ENCODE measurements around the gene ASTN2. TPM values are rescaled to one million over a fixed set of nuclear protein-coding genes. Genes with fewer than 3 reads are reported as not detected.

Gene ASTN2
- polyA plus RNA-seq, 3 donors: 15.1 to 17.1 (median 15.6) TPM

DNA sequence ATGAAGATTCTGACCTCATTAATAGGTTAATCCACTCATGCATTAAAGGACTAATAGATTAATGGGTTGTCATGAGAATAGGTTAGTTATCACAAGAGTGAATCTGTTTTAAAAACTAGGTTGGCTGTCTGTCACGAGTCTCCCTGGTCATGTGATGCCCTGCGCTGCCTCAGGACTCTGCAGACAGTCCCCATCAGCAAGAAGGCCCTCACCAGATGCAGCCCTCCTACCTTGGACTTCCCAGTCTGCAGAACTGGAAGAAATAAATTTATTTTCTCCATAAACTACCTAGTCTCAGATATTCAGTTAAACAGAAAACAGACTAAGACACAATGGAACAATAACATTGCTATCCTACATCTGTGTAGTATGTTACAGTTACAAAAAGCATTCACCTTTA is 227.4 kb downstream of the ASTN2 start:
- DNase-seq (ENCODE audit: low read depth in 3 of 3, low spot score in 2 of 3): no peak

DNA sequence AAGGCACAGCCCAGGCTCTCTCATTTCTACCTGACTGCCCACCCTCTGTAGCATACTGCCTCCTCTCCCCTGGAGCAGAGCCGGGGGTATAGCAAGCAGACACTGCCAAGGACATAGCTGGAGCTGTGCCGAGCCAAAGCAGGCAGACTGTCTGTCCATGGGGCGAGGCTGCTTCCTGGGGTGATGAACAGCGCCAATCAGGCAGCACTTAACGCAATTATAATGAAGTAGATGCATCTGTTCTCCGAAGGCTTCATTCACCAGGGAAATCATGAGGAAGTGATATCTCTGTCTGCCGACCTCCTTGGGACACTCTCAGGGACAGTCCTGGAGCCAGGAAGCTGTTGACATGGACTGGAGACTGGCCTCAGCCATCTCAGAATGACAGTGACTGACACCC is 230.7 kb downstream of the ASTN2 start:
- DNase-seq (ENCODE audit: low read depth in 3 of 3, low spot score in 2 of 3): no peak

DNA sequence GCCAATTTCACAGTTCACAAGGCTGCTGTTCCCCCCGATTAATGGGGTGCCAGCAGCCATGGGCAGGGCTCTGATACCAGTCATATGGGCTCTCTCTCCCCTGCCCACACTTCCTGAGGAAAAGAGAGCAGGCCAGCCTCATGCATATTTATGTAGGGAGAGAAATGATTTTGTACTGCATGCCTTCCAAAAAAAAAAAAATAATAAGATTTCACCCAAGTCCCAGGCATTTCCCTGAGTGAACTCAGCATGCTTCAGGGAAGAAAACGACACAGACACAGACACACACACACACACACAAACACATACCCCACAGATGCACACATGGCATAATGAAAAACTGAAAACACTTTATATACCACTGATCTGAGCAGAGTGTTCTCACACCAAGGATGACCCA is 232.8 kb downstream of the ASTN2 start:
- no peak for DNase-seq (ENCODE audit: low read depth in 3 of 3, low spot score in 2 of 3)

DNA sequence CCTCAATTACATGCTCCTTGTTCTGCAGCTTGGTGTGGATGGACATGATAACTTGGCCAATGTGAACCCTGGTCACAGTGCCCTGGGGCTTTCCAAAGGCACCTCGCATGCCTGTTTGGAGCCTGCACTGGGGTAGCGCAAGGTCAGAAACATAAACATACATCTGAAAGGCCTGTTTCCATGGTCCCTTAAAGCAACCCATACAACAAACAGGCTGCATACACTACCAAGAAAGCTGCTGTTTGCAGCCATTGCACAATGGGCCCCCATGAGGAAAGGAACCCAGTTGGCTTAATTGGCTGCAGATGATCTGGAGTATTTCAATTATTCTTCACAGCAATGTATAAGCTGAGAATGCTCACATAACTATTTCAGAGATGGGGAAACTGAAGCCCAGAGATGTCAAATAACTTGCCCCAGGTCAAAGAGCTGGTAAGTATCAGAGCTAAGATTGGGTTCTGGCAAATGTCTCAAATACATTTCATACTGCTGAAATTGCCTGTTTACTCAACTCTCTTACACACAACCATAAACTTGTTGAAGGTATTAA is 233.9 kb downstream of the ASTN2 start:
- DNase-seq (ENCODE audit: low read depth in 3 of 3, low spot score in 2 of 3): no peak

DNA sequence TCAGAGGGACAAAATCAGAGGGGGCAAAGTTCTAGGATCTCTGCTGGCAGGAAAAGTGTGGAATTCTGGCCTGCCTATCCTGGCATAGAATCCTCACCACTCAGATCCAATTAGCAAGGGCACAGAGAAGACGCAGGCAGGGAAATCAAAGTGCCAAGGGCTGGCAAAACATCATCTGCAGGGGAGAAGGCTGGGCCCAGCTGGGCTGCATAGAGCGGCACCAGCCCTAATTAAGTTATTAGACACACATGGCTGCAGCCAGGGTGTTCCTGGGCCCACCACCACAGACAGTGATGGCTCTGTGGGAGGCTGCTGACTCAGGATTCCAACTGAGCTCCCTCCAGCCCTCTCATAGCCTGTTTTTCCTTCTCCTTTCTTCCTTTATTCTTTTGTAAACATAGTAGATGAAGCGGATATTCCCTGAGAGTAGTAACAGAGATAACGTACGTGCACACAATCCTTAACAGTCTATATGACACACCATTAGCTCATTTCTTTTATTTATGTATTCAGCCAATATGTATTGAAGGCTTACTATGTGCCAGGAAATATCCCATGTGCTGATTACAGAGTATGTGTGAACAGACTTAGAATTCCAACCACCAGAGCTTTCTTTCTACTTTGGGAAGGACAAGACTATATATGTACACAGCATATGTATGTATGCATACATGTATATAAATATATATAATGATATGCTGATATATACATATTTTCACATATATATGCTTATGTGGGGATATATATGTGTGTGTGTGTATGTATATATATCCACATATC is 236.1 kb downstream of the ASTN2 start:
- DNase-seq (ENCODE audit: low read depth in 3 of 3, low spot score in 2 of 3): no peak

DNA sequence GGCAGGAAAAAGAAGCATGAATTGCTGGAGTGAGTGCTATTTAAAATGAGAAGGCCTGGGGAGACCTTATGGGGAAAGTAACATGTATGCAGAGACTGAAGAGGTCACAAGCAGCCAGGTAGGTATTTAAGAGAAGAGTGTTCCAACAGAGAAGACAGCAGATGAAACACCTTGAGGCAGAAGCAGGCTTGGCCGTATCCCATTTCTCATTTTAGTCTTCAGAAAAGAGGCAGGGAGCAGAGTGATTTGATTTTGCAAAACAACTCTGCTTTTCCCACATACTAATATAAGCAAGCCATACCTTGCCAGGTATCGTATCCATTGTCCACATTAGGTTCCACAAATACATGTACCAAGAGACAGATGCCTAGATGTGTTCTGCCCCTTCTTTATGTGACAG is 244.3 kb downstream of the ASTN2 start:
- DNase-seq (ENCODE audit: low read depth in 3 of 3, low spot score in 2 of 3): no peak

DNA sequence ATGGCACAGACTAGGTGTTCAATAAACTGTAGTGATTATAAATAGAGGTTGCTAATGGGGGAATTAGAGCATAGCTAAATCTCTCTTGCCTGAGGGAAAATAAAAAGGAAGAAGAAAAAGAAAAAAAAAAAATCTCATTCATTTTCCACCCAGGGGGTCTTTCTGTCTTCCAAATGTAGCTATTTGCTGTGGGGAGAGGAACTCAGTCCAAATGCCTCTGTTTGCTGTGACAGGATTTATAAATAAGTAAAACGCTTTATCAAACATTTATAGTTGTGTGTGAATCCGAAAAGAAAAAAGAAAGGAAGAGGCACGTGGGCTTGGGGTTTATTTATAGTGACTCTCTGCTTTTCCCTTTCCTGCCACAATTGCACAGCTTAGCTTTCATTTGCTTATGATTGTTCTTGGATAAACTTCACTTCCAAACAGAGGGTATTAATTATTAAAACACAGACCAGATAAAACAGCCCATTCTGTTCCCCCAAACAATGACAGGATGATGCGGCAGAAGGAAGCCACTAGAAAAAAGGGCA is 245.7 kb downstream of the ASTN2 start:
- DNase-seq (ENCODE audit: low read depth in 3 of 3, low spot score in 2 of 3): no peak

DNA sequence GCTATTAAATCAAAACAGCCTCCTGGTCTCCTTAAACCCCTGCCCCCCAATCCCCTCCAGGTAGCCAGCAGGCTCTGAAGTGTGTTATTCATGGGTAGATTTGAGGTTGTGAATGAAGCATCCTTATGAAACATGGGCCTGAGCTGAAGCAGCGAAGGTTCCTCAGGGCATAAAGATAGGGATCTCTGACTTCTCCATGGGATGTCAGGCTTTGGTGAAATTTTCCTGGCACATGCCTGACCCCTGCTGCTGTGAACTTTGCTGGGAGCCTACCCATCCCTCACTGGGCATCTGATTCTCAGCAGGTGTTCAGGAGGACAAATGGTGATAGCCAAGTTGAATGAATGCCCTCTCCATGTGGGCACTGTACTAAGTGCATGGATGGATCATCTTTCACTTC is 250.3 kb downstream of the ASTN2 start:
- no peak for DNase-seq (ENCODE audit: low read depth in 3 of 3, low spot score in 2 of 3)

DNA sequence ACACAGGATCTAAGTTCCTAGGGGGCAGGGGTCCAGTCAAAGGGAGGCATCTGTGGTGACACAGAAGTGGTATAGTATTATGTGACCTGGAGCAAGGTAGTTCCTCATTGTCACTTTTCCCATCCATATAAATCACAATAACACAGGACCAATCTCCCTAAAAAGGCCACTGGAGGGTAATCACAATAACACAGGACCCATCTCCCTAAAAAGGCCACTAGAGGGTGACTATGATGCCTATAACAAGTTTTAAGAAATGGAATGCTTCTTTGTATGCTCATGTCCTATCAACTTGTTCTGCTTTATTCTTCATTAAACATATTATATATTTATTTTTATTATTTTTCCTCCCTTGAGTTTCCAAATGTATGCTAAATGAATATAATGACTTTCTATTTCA is 254.6 kb downstream of the ASTN2 start:
- DNase-seq (ENCODE audit: low read depth in 3 of 3, low spot score in 2 of 3): no peak

DNA sequence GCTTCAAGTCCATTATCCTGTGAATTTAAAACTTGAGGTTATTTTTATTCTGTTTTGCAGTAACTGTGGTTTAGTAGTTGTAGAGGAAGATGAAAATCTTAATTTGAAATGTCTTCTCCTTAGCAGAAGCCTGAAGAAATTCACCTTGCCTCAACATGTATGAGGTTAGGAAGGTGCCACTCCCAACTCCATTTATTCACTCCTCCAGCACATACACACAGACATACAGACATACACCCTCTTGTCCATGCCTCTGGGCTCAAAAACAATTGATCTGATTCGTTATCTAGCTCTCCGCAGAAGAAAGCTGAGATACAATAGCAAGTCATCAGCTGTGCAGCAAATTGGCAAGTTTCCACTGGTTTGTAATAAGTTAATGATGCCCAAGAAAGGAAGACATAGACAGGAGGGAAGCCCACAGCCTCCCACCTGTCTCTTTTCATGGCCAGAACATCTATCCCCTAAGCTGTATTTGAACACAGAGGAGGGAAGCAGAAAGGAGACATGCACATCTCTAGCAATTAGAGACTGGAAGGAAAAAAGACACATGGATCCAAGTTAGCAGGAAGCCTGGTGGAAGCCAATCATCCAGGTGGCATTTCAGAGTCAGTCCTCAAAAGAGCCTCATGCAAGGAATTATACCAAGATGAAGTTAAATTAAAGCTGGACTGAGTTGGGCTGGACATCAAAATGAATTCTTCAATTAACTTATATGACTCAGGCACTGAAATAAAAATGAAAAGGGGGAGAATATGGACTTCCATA is 257.9 kb downstream of the ASTN2 start:
- no peak for DNase-seq (ENCODE audit: low read depth in 3 of 3, low spot score in 2 of 3)

DNA sequence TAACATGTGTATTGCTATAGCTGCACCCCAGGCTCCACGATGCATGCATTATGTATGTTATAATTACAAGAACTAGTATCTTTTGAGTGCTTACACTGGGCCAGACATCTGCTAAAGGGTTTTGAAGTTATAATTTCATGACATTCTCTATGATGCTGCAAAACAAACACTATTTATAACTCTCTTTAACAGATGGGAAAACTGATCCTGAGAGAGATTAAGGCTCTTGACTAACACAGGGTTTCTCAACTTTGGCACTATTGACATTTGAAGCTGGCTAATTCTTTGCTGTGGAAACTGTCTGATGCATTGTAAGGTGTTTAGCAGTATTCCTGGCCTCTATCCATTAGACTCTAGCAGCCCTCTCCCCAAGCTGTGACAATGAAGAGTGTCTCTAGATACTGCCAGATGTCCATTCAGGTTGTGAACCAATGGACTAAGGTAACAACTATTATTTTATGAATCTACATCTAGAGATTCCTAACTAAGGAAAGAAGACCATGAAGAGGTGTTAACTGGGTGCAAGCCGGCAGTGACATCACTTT is 258.6 kb downstream of the ASTN2 start:
- no peak for DNase-seq (ENCODE audit: low read depth in 3 of 3, low spot score in 2 of 3)

DNA sequence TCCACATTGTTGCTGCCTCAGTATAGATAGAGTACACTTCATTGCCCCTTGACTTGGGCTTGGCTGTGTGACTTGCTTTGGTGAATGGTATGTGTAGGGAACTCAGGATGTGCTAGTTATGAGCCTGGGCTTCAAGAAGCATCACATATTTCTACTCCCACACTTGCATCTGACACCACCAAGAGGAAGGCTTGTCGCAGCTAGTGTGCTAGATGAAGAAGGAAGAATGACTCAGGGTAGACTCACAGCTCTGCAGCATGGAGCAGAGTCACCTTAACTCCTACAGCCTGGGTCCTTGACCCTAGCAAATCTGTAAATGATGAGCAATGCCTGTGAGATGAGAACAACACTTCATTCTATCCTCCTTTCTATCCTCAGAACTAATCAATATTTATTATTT is 261.8 kb downstream of the ASTN2 start:
- DNase-seq (ENCODE audit: low read depth in 3 of 3, low spot score in 2 of 3): no peak

DNA sequence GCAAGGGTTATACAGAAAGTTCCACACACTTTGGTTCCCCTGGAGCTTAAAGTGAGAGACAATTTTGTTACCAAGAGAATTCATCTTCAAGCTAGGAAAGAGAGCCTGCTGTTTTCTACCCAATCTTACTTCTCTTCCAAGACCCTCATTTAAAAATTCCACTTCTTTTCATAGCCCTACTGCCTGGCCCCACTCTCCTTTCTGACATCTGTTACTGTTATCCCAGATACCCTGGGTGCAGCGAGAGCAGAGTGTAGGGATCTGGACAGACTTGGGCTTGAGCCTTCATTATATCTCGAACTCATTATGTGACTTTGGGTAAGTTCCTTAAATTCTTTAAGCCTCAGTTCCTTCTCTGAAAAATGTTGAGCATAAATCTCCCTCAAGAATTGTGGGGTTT is 263.1 kb downstream of the ASTN2 start:
- DNase-seq (ENCODE audit: low read depth in 3 of 3, low spot score in 2 of 3): no peak

DNA sequence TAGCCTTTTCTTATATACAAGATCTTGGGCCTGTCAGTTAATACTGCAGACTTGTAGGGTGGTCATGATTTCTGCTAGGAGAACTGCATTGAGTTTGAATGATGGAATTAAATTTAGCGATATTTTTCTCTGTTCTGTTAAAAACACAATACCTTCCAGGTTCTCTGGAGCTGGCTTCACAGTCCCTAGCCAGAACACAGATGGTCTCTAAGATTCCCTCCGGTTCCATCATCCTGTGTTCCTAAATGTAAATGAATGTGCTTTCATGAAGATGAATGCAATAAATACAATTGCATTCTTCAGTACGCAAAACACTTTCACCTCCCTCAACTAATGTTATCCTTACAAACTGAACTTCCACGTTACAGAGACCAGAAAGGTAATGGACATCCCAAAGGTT is 264.9 kb downstream of the ASTN2 start:
- no peak for DNase-seq (ENCODE audit: low read depth in 3 of 3, low spot score in 2 of 3)

DNA sequence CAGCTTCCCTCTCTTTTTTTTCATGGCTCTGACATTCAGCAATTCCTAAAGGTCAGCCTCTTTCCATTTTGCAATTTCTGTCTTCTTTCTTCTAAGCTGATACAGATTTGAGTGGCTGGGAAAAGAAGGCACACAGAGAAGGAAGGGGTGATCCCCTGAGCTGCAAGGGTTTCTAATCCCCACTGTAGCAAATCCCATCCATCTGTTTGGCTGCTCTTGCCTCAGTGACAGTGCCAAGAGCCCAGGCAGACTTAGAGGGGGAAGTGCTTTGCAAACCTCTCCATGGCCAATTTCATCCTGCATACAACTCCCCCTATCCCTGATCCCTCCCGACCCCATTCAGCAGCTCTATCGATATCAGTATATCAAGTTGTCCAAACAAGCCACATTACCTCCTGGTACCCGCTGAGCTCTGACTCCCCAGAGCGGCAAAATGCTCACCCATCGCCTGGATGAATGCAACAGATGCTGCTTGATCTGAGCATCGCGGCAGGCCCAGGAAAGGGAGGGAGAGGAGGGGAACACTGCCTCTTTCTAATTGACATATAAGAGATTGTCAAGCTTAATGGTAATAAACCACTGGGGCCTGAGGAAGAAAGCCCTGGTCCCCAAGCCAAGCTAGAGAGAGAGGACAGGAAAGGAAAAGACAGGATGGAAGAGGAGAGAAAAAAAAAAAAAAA is 268.9 kb downstream of the ASTN2 start:
- DNase-seq (ENCODE audit: low read depth in 3 of 3, low spot score in 2 of 3): no peak

DNA sequence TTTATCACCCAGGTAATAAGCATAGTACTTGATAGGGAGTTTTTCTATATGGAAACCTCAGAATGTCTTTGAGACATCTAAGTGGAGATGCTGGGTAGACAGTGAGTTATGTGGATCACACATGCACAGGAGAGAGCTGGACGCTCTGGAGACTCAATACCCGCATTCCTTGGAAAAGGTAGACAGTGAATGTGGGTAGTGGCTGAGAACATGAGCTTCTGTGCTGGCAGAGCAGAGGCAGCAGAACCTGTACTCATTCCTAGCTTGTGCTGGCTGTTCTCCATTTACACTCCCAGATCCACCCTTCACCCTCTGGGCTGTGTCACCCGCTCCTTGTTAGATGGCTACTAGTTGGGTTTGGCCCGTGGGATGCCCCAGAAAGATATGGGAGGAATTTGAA is 269.8 kb downstream of the ASTN2 start:
- DNase-seq (ENCODE audit: low read depth in 3 of 3, low spot score in 2 of 3): no peak

DNA sequence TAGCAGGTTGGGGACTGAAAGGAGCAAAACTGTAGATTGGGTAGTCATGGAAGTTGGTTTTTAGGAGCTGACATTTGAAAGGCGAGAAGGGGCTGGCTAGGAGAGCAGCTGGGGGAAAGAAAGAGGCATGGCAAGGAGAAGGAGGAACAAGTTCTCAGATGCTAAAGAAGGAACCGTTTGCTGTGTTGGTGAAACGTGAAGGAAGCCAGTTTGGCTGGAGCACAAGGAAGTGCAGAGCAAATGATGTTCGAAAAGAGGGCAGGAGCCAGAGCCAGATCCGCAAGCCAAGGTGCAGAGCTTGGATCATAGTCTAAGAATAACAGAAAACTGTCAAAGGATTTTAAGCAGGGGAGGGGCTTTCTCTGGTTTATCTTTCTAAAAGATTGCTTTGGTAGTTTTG is 276.6 kb downstream of the ASTN2 start:
- DNase-seq (ENCODE audit: low read depth in 3 of 3, low spot score in 2 of 3): no peak

DNA sequence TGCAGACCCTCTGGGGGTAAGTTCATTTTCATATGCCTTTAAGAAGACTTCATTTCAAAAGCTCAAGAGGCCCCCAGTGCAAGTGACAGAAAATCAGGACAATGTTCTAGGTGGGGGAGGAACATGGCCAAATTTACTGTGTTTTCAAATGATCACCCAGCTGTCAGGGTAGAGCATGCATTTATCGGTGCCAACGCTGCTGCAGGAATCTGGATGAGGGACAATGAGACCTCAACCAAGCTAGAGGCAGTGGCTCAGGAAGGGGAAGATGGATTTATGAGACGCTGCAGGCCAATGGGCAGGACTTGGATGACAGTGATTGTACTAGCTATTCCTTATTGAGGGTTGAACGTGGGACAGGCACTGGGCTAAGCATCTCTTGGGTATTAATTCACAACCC is 278.4 kb downstream of the ASTN2 start:
- no peak for DNase-seq (ENCODE audit: low read depth in 3 of 3, low spot score in 2 of 3)

DNA sequence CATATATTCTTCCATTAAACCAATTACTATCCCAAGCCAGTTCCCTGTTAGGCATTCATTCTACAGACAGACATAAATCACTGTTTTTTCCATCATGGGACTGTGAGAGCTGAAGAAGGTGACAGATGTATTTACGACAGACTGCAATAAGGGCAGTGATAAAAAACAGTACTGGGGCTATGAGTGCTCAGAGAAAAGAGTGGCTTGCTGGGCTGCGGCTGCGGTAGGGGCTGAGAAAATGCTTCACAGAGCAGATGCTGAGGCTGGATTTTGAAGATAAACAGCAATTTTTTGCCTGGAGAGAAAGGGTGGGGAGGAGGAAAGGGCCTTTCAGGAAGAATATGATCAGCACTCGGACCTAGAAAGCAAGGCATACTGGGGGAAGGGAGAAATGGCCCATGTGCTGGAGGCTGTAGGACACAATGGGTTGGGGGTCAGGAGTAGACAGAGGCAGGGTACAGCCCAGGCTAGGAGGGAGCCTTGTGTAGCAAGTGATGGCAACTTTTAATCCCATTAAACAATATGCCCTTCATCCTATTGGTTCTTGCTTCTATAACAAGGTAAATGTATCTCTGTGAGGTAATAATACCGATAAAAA is 279.3 kb downstream of the ASTN2 start:
- no peak for DNase-seq (ENCODE audit: low read depth in 3 of 3, low spot score in 2 of 3)

DNA sequence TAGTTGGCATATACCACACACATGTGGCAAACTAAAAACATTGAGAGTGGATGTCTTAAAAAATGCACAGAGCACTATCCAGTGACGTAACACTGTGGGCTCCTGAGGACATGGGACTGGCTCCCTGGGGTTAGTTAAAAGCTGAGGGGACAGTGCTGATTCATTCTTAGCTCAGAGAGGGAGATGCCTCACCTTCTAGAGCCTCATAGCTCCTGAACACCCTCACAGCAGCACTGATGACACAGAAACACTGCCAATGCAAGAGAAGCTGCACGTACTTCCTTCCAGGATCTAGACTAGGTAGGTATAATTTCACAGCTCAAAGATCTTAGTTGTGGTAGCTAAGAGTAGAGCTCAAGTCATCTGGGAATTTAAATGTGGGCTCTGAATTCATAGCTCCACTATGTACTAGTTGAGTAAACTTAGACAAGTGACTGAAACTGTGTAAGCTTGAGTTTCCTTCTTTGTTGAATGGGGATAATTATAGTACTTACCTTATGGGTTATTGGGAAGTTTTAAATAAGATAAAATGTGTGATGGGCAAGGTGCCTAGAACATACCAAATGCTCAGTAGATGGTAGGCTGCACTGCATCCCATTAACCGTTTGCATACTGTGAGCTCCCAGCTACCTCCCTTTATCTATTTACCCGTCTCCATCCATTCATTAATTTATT is 279.9 kb downstream of the ASTN2 start:
- no peak for DNase-seq (ENCODE audit: low read depth in 3 of 3, low spot score in 2 of 3)
